Loucy (cell line): ENCODE data around the gene AQP5.

ENCODE experiments used
- H2AFZ ChIP-seq: fragments of 200-600 bp; sonication (generic); 2 replicates; pipeline ENCODE4 v1.6.0; 2016; ENCODE audit warnings: antibody characterized with exemption, mild to moderate bottlenecking, low read length, moderate library complexity
- H3F3A ChIP-seq: fragments of 200-600 bp; 2 replicates; pipeline ENCODE4 v1.6.0; 2016; ENCODE audit warnings: antibody characterized with exemption, low read depth, mild to moderate bottlenecking
- H3K27me3 ChIP-seq: fragments of 200-600 bp; sonication (generic); 2 replicates; pipeline ENCODE4 v1.6.1; 2014; ENCODE audit warnings: low read length, mild to moderate bottlenecking; ENCODE audit not compliant: insufficient read depth, poor library complexity, severe bottlenecking
- H3K36me3 ChIP-seq: fragments of 200-600 bp; sonication (generic); 2 replicates; pipeline ENCODE4 v1.6.1; 2016; ENCODE audit warnings: low read length; ENCODE audit not compliant: insufficient read depth
- H3K4me1 ChIP-seq: fragments of 200-600 bp; sonication (generic); 2 replicates; pipeline ENCODE4 v1.5.1; 2014; ENCODE audit warnings: low read length, mild to moderate bottlenecking; ENCODE audit not compliant: insufficient read depth, poor library complexity, severe bottlenecking
- H3K4me2 ChIP-seq: fragments of 200-600 bp; sonication (generic); 2 replicates; pipeline ENCODE4 v1.6.0; 2014; ENCODE audit warnings: antibody characterized with exemption, low read length, low read depth, mild to moderate bottlenecking; ENCODE audit not compliant: poor library complexity, severe bottlenecking
- H3K4me3 ChIP-seq: fragments of 200-600 bp; sonication (generic); 2 replicates; pipeline ENCODE4 v1.5.1; 2014; ENCODE audit warnings: low read length, mild to moderate bottlenecking, mixed read lengths; ENCODE audit not compliant: poor library complexity, severe bottlenecking
- H3K79me2 ChIP-seq: fragments of 200-600 bp; sonication (generic); 2 replicates; pipeline ENCODE4 v1.6.1; 2014; ENCODE audit warnings: low read length; ENCODE audit not compliant: insufficient read depth
- H3K9ac ChIP-seq: fragments of 200-600 bp; sonication (generic); 2 replicates; pipeline ENCODE4 v1.6.0; 2014; ENCODE audit warnings: mild to moderate bottlenecking, low read depth, low read length, moderate library complexity; ENCODE audit not compliant: poor library complexity, severe bottlenecking
- H3K9me2 ChIP-seq: fragments of 200-600 bp; sonication (generic); replicated peaks from 2 replicates; pipeline ENCODE4 v1.6.1; 2016; ENCODE audit warnings: low read depth, low read length, mixed read lengths
- H3K9me3 ChIP-seq: fragments of 200-600 bp; sonication (generic); 2 replicates; pipeline ENCODE4 v1.6.1; 2014; ENCODE audit warnings: mild to moderate bottlenecking, antibody characterized with exemption, low read length, low read depth; ENCODE audit not compliant: insufficient read depth
- H4K20me1 ChIP-seq: fragments of 200-600 bp; sonication (generic); 2 replicates; pipeline ENCODE4 v1.6.0; 2014; ENCODE audit warnings: antibody characterized with exemption, low read length, mild to moderate bottlenecking; ENCODE audit not compliant: insufficient read depth, poor library complexity, severe bottlenecking
- EZH2phosphoT487 ChIP-seq: fragments of 200-600 bp; IDR thresholded peaks from 2 replicates; pipeline ENCODE4 v1.6.1; 2018; ENCODE audit warnings: antibody characterized with exemption, mild to moderate bottlenecking, moderate library complexity, borderline replicate concordance
- TF ChIP-seq, protein P1 (sequence below): fragments of 200-600 bp; sonication (generic); conservative IDR thresholded peaks from 2 replicates; pipeline ENCODE4 v1.5.1; 2014; ENCODE audit warnings: mild to moderate bottlenecking, antibody characterized with exemption, low read length

Gene AQP5

GRCh38 chr12:49961111-49961922 is at the start of gene AQP5:
TSS of gene AQP5 (plus strand) at chr12:49961872. CDS start at chr12:49962018, 146 bp downstream.
- peak within 1 kb of the TSS; percentile 75 for H3K9ac ChIP-seq
- peak within 1 kb of the TSS; percentile 57 for H3K4me3 ChIP-seq
- H3K36me3 ChIP-seq = no peaks in the 10 kb centered on the region
- 0 out of 2 replicates have a peak, but pooled peaks cover 4% of the 10 kb centered on the region for H3K79me2 ChIP-seq
- H3K4me1 ChIP-seq = peaks cover 76% of the 10 kb centered on the region
- 0 out of 2 replicates have a peak, but pooled peaks cover 3% of the 10 kb centered on the region for H3F3A ChIP-seq
- H3K27me3 ChIP-seq = no peaks in the 10 kb centered on the region
- no peaks in the 10 kb centered on the region for H4K20me1 ChIP-seq
- H2AFZ ChIP-seq = no peak within 1 kb of the TSS
- TF ChIP-seq, protein P1, sequence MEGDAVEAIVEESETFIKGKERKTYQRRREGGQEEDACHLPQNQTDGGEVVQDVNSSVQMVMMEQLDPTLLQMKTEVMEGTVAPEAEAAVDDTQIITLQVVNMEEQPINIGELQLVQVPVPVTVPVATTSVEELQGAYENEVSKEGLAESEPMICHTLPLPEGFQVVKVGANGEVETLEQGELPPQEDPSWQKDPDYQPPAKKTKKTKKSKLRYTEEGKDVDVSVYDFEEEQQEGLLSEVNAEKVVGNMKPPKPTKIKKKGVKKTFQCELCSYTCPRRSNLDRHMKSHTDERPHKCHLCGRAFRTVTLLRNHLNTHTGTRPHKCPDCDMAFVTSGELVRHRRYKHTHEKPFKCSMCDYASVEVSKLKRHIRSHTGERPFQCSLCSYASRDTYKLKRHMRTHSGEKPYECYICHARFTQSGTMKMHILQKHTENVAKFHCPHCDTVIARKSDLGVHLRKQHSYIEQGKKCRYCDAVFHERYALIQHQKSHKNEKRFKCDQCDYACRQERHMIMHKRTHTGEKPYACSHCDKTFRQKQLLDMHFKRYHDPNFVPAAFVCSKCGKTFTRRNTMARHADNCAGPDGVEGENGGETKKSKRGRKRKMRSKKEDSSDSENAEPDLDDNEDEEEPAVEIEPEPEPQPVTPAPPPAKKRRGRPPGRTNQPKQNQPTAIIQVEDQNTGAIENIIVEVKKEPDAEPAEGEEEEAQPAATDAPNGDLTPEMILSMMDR = no peak
- no peak for TF ChIP-seq EZH2phosphoT487
- peak within 1 kb of the TSS; percentile 76 for H3K4me2 ChIP-seq
- H3K9me2 ChIP-seq = no peaks in the 10 kb centered on the region
- H3K9me3 ChIP-seq = no peaks in the 10 kb centered on the region

GRCh38 chr12:49912345-49913255 is 49.1 kb upstream of the AQP5 start:
- Histone ChIP-seq H3K9me3 (no peaks in the 10 kb centered on the region), H2AFZ (no peak overlapping the region), H4K20me1 (no peaks in the 10 kb centered on the region), H3K79me2 (no peaks in the 10 kb centered on the region), H3K27me3 (no peaks in the 10 kb centered on the region), H3F3A (no peaks in the 10 kb centered on the region), H3K9ac (no peak overlapping the region), H3K4me3 (no peak overlapping the region), H3K4me1 (no peaks in the 10 kb centered on the region), H3K9me2 (no peaks in the 10 kb centered on the region), H3K4me2 (no peak overlapping the region), H3K36me3 (no peaks in the 10 kb centered on the region)
- TF ChIP-seq, protein P1 = no peak
- TF ChIP-seq EZH2phosphoT487 = no peak

GRCh38 chr12:49916129-49916919 is 45.3 kb upstream of the AQP5 start:
- H3K9me2 ChIP-seq = no peaks in the 10 kb centered on the region
- no peaks in the 10 kb centered on the region for H3K9me3 ChIP-seq
- H3K4me1 ChIP-seq = no peaks in the 10 kb centered on the region
- H4K20me1 ChIP-seq = no peaks in the 10 kb centered on the region
- no peaks in the 10 kb centered on the region for H3K36me3 ChIP-seq
- no peaks in the 10 kb centered on the region for H3K79me2 ChIP-seq
- no peak overlapping the region for H3K4me2 ChIP-seq
- H3K27me3 ChIP-seq = no peaks in the 10 kb centered on the region
- H3K9ac ChIP-seq = no peak overlapping the region
- no peaks in the 10 kb centered on the region for H3F3A ChIP-seq
- no peak for TF ChIP-seq EZH2phosphoT487
- TF ChIP-seq, protein P1 = no peak
- no peak overlapping the region for H3K4me3 ChIP-seq
- no peak overlapping the region for H2AFZ ChIP-seq
